Ovary (tissue), 9 donors: ENCODE data around the gene ADAMTS2. TPM values are rescaled to one million over a fixed set of nuclear protein-coding genes. Genes with fewer than 3 reads are reported as not detected.

Experiments
- DNase-seq, 5 donors: peaks; one replicate each; pipeline ENCODE4 v3.0.0-alpha.2; 2019 to 2020
- H3K27ac ChIP-seq, 2 donors: fragments of 200-600 bp; one replicate each; pipeline versions ENCODE4 v1.5.1 to v1.8.0; 2019 to 2022
- H3K27me3 ChIP-seq: fragments of 200-600 bp; one replicate; pipeline ENCODE4 v1.8.0; 2022
- H3K36me3 ChIP-seq: fragments of 200-600 bp; sonication (generic); one replicate; pipeline ENCODE4 v1.5.1; 2019
- H3K4me1 ChIP-seq: one replicate; pipeline ENCODE4 v1.8.1; 2013; ENCODE audit warnings: mild to moderate bottlenecking, moderate library complexity; ENCODE audit not compliant: insufficient read depth
- H3K4me3 ChIP-seq: fragments of 200-600 bp; sonication (generic); one replicate; pipeline ENCODE4 v1.5.1; 2017
- H3K9me3 ChIP-seq, 2 donors: fragments of 200-600 bp in 1 of 2; sonication (generic) in 1 of 2; one replicate each; pipeline versions ENCODE4 v1.5.1 to v1.8.1; 2013 to 2019; ENCODE audit warnings: mild to moderate bottlenecking in 1 of 2, moderate library complexity in 1 of 2
- EP300 ChIP-seq: sonication (generic); formaldehyde crosslinking; IDR thresholded peaks from one replicate; pipeline ENCODE4 v1.6.1; 2017; ENCODE audit warnings: antibody characterized with exemption
- POLR2A ChIP-seq: fragments of 450-650 bp; IDR thresholded peaks from one replicate; pipeline ENCODE4 v1.6.1; 2017; ENCODE audit warnings: antibody characterized with exemption, mild to moderate bottlenecking, moderate library complexity
- WGBS, 3 donors: extraction: QIAGEN DNeasy Blood & Tissue Kit in 1 of 3; methylation state at CpG; one replicate each; pipeline versions ENCODE4 v1.1.5 to v1.1.7; 2013 to 2017; 5-methylcytosine and 5-hydroxymethylcytosine counted together
- intact Hi-C, 4 donors: fragments of 100-400 bp; cut with DNase I; formaldehyde crosslinking; loops; one replicate each; pipeline versions ENCODE4 v1.11.0 to v1.15.1; 2022 to 2023
- polyA plus RNA-seq, 2 donors: library from polyadenylated mRNA; stranded (reverse); fragments of 200-250 nt in 1 of 2; fragments of 350-450 nt in 1 of 2; fragmentation: Illumina TruSeq in 1 of 2; extraction: RNeasy Lipid Tissue Mini Kit (QIAGEN cat#74804) in 1 of 2; gene quantifications; one replicate each; pipeline ENCODE4 v1.2.3, GENCODE V29; 2013 to 2014
- total RNA-seq, 7 donors: library from RNA; depleted of rRNA in 2 of 7; stranded (reverse); fragments of >200 nt in 2 of 7; fragmentation: NEBNext Ultra II Directional in 3 of 7; extraction: Animal tissue kit (Norgen Biotek cat#: 25700) in 3 of 7; gene quantifications; one replicate each; pipeline versions ENCODE4 v1.1.0 to v1.2.4, GENCODE V29; 2016 to 2023
- TF ChIP-seq, protein P1 (sequence below), 3 donors: fragments of 450-650 bp in 2 of 3; fragments of 200-600 bp in 1 of 3; IDR thresholded peaks; one replicate each; pipeline versions ENCODE4 v1.5.1 to v1.8.0; 2016 to 2022; ENCODE audit warnings: antibody characterized with exemption in 3 of 3, mild to moderate bottlenecking in 1 of 3
- donor health status: DM: no; HTN: no; CAD: no; lungs with moderate emphysema.
- donor health status: DM: no; HTN: no; CAD: no.
- donor health status: Bipolar disorder and iron deficiency.
- donor health status: DM: yes; HTN: yes; CAD: no.
- donor health status: DM: no; HTN: no; CAD: no.
- donor health status: DM: yes; HTN: yes; CAD: no.

Gene ADAMTS2
- total and polyA plus RNA-seq, 9 donors: 7.9 to 31.8 (median 11.5) TPM

DNA sequence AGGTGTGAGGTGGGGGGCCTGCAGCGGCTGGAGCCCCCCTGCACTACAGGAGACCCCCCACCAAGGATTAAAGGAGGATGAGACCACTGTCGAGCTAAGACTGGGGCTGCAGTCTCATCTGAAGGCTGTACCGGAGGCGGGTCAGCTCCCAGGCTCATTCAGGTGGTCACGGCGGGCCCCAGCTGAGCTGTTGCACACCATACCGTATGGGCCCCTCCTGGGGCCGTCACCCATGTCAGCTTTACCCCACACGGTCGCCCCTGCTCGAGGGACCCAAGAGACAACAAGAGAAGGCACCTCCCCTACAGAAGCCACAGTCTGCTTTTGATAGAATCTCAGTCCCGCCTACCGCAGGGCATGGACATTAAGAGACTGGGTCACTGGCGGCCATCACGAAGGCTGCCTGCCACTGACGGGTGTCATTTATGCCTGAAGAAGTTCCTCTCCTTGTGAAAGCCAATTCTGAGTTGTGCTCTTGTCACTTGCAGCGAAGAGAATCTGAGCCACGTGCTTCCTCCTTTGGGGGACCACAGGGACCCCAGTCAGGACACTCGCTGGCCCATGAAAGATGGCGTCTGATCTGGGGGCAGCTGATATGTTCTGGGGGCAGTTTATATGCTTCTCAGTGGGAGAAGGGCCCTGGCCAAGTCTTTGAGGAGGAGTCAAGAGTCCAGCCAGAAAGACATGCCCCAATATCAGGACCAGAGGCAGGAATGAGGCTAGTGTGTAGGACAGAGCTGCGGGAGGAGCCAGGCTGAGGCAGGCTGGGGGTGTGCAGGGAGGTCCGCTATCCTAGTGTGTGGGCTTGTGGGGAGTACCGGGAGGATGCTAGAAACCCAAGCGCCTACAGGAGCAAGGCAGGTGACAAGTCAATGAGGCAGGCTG lies 182.7 kb downstream of the ADAMTS2 start:
- no peaks in the 10 kb centered on the region for H3K9me3 ChIP-seq
- DNase-seq: peak in 1 of 5 donors; percentile 12
- H3K36me3 ChIP-seq: no peaks in the 10 kb centered on the region
- TF ChIP-seq POLR2A: no peak
- no peak for TF ChIP-seq EP300
- TF ChIP-seq, protein P1, sequence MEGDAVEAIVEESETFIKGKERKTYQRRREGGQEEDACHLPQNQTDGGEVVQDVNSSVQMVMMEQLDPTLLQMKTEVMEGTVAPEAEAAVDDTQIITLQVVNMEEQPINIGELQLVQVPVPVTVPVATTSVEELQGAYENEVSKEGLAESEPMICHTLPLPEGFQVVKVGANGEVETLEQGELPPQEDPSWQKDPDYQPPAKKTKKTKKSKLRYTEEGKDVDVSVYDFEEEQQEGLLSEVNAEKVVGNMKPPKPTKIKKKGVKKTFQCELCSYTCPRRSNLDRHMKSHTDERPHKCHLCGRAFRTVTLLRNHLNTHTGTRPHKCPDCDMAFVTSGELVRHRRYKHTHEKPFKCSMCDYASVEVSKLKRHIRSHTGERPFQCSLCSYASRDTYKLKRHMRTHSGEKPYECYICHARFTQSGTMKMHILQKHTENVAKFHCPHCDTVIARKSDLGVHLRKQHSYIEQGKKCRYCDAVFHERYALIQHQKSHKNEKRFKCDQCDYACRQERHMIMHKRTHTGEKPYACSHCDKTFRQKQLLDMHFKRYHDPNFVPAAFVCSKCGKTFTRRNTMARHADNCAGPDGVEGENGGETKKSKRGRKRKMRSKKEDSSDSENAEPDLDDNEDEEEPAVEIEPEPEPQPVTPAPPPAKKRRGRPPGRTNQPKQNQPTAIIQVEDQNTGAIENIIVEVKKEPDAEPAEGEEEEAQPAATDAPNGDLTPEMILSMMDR (IDR thresholded peaks at IDR 0.05): no peak
- H3K4me1 ChIP-seq: no peaks in the 10 kb centered on the region
- 94 to 97% (median 96%) methylated on average over 24 of the region's 24 CpGs for WGBS, 3 donors
- intact Hi-C loops: loop anchor here in 1 of 4 donors (10.0 kb wide), 1 partner anchor 242 kb away; no protein-coding TSS in a partner anchor
- no peaks in the 10 kb centered on the region for H3K27me3 ChIP-seq
- H3K4me3 ChIP-seq: no peak overlapping the region
- H3K27ac ChIP-seq: no peak overlapping the region

- TF ChIP-seq POLR2A: no peak
- TF ChIP-seq, protein P1 (IDR thresholded peaks at IDR 0.05): no peak
- TF ChIP-seq EP300: no peak
- DNase-seq: peak in 2 of 5 donors; percentile 6 to 9
- no peak overlapping the region for H3K27ac ChIP-seq
- H3K27me3 ChIP-seq: no peaks in the 10 kb centered on the region
- no peaks in the 10 kb centered on the region for H3K4me1 ChIP-seq
- no peaks in the 10 kb centered on the region for H3K36me3 ChIP-seq
- no peak overlapping the region for H3K4me3 ChIP-seq
- H3K9me3 ChIP-seq: no peaks in the 10 kb centered on the region
- WGBS, 3 donors: 95 to 98% (median 96%) methylated on average over 8 of the region's 8 CpGs
- intact Hi-C loops: loop anchor here in 1 of 4 donors (10.0 kb wide), 1 partner anchor 243 kb away; no protein-coding TSS in a partner anchor
Measured at GRCh38 chr5:179161901-179162300, 183.4 kb downstream of the ADAMTS2 start.

GRCh38 chr5:179160584-179160983 lies 184.7 kb downstream of the ADAMTS2 start:
- H3K9me3 ChIP-seq: no peaks in the 10 kb centered on the region
- 77 to 82% (median 81%) methylated on average over 3 of the region's 3 CpGs for WGBS, 3 donors
- H3K4me3 ChIP-seq: no peak overlapping the region
- TF ChIP-seq, protein P1 (IDR thresholded peaks at IDR 0.05): no peak
- TF ChIP-seq POLR2A (no peak), EP300 (no peak)
- H3K4me1 ChIP-seq: no peaks in the 10 kb centered on the region
- intact Hi-C loops: loop anchor here in 1 of 4 donors (10.0 kb wide), 1 partner anchor 244 kb away; no protein-coding TSS in a partner anchor
- H3K36me3 ChIP-seq: no peaks in the 10 kb centered on the region
- no peaks in the 10 kb centered on the region for H3K27me3 ChIP-seq
- no peak for DNase-seq
- no peak overlapping the region for H3K27ac ChIP-seq

- 92 to 97% (median 95%) methylated on average over 14 of the region's 14 CpGs for WGBS, 3 donors
- Histone ChIP-seq H3K9me3 (no peaks in the 10 kb centered on the region), H3K27ac (no peak overlapping the region), H3K4me3 (no peak overlapping the region), H3K27me3 (no peaks in the 10 kb centered on the region), H3K4me1 (no peaks in the 10 kb centered on the region), H3K36me3 (no peaks in the 10 kb centered on the region)
- intact Hi-C loops: no loop called here
- TF ChIP-seq, protein P1 (IDR thresholded peaks at IDR 0.05): no peak
- TF ChIP-seq POLR2A (no peak), EP300 (no peak)
- DNase-seq: peak in 1 of 5 donors; percentile 16
Measured at GRCh38 chr5:179158556-179158955, 186.7 kb downstream of the ADAMTS2 start.
